NB4 (cell line): ENCODE results near the gene WASHC4.

Experiments
- DNase-seq: peaks from one replicate; pipeline ENCODE4 v3.0.0; 2010; ENCODE audit warnings: low read depth
- H3K4me3 ChIP-seq: one replicate; pipeline ENCODE4 v1.5.1; 2011; ENCODE audit warnings: mild to moderate bottlenecking, low read depth, low read length, moderate library complexity
- CTCF ChIP-seq: IDR thresholded peaks from one replicate; pipeline ENCODE4 v1.5.1; 2012; ENCODE audit warnings: low read depth, low read length
- MAX ChIP-seq: IDR thresholded peaks from 2 replicates; pipeline ENCODE4 v1.6.1; 2011; ENCODE audit warnings: low read depth, low read length
- MYC ChIP-seq: IDR thresholded peaks from 2 replicates; pipeline ENCODE4 v1.6.1; 2011; ENCODE audit warnings: low read depth, low read length
- POLR2A ChIP-seq: IDR thresholded peaks from 2 replicates; pipeline ENCODE4 v1.6.1; 2011; ENCODE audit warnings: mild to moderate bottlenecking; ENCODE audit not compliant: insufficient read length; ENCODE audit errors: extremely low read depth

Gene WASHC4

GRCh38 chr12:105113094-105113493 lies 5.6 kb downstream of the WASHC4 start:
- H3K4me3 ChIP-seq = no peak overlapping the region
- DNase-seq = no peak
- TF ChIP-seq CTCF = no peak
- TF ChIP-seq POLR2A = no peak
- no peak for TF ChIP-seq MAX
- no peak for TF ChIP-seq MYC

GRCh38 chr12:105116969-105117368 lies 9.4 kb downstream of the WASHC4 start:
- H3K4me3 ChIP-seq = no peak overlapping the region
- DNase-seq = no peak
- TF ChIP-seq MYC = no peak
- TF ChIP-seq POLR2A = no peak
- TF ChIP-seq CTCF = no peak
- no peak for TF ChIP-seq MAX

GRCh38 chr12:105120551-105120950 lies 13.0 kb downstream of the WASHC4 start:
- TF ChIP-seq POLR2A (no peak), CTCF (no peak), MYC (no peak), MAX (no peak)
- no peak for DNase-seq
- H3K4me3 ChIP-seq = no peak overlapping the region

GRCh38 chr12:105138248-105138647 lies 30.7 kb downstream of the WASHC4 start:
- DNase-seq = no peak
- no peak for TF ChIP-seq CTCF
- TF ChIP-seq MYC = no peak
- TF ChIP-seq POLR2A = no peak
- no peak for TF ChIP-seq MAX
- no peak overlapping the region for H3K4me3 ChIP-seq

- H3K4me3 ChIP-seq = no peak overlapping the region
- DNase-seq = no peak
- TF ChIP-seq POLR2A (no peak), MAX (no peak), CTCF (no peak), MYC (no peak)
Observed at GRCh38 chr12:105141320-105141922, 33.9 kb downstream of the WASHC4 start.
